Activated naive CD8-positive, alpha-beta T cell treated with anti-CD3 and anti-CD28 coated beads, Interleukin-2, amount 10 ng/mL, durations not matched to agents 7 days and 5 days (primary cell): ENCODE results near the gene GFRA1. TPM values are rescaled to one million over a fixed set of nuclear protein-coding genes. Genes with fewer than 3 reads are reported as not detected.

Experiments
- ATAC-seq: fragments of 150-1000 bp; cut with Tn5 transposase; one replicate; pipeline ENCODE4 v1.10.0; 2021; ENCODE audit warnings: low read depth, moderate library complexity
- POLR2A ChIA-PET: fragments of 350-600 bp; sonication (Branson Sonifier 250); formaldehyde crosslinking; loops from one replicate; lab custom pipeline; 2021; ENCODE audit warnings: antibody characterized with exemption; lab: Charles Lee
- DNase-seq: peaks from one replicate; pipeline ENCODE4 v3.0.0; 2021
- H3K27ac Mint-ChIP-seq: one replicate; pipeline ENCODE4 v1.8.0; 2022; ENCODE audit warnings: mild to moderate bottlenecking, mixed read lengths
- H3K27me3 Mint-ChIP-seq: one replicate; pipeline ENCODE4 v1.8.0; 2022; ENCODE audit warnings: mild to moderate bottlenecking, moderate library complexity, mixed read lengths
- H3K36me3 Mint-ChIP-seq: one replicate; pipeline ENCODE4 v1.8.0; 2021; ENCODE audit warnings: mild to moderate bottlenecking, mixed read lengths
- H3K4me1 Mint-ChIP-seq: one replicate; pipeline ENCODE4 v1.8.0; 2021; ENCODE audit warnings: mixed read lengths
- H3K4me3 Mint-ChIP-seq: one replicate; pipeline ENCODE4 v1.8.0; 2022; ENCODE audit warnings: mild to moderate bottlenecking, moderate library complexity, mixed read lengths
- H3K9me3 Mint-ChIP-seq: one replicate; pipeline ENCODE4 v1.8.0; 2021; ENCODE audit warnings: mixed read lengths
- total RNA-seq, 2 experiments: library from RNA; stranded (reverse); gene quantifications; one replicate each; pipeline ENCODE4 v1.2.3, GENCODE V29; 2021

The GFRA1 gene
- total RNA-seq, 2 experiments from 2014 or later, result not detected

DNA sequence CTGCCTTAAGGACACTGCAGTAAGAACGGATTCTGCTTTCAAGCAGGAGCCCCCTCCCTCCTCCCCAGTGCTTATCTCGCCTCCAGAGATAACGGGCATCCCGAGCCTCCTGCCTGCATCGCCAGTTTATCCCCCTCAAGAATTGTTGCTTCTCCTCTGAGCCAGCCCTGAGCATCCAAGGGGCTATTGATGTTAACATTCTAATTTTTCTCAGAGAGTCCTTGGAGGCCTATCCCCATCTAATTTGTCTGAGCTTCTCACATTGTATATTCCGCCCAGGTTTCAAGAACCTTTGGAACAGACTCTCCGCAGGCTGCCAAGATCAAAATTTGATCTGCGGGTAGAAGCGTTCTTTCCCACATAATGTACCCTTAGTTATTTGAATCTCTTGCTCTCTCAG lies 180.0 kb downstream of the GFRA1 start:
- Mint-ChIP-seq H3K27me3 (no peaks in the 10 kb centered on the region), H3K9me3 (no peaks in the 10 kb centered on the region), H3K4me1 (no peaks in the 10 kb centered on the region), H3K4me3 (no peak overlapping the region), H3K27ac (no peak overlapping the region), H3K36me3 (no peaks in the 10 kb centered on the region)
- ATAC-seq, result no peak
- DNase-seq, result no peak
- POLR2A ChIA-PET, result no interaction called here

DNA sequence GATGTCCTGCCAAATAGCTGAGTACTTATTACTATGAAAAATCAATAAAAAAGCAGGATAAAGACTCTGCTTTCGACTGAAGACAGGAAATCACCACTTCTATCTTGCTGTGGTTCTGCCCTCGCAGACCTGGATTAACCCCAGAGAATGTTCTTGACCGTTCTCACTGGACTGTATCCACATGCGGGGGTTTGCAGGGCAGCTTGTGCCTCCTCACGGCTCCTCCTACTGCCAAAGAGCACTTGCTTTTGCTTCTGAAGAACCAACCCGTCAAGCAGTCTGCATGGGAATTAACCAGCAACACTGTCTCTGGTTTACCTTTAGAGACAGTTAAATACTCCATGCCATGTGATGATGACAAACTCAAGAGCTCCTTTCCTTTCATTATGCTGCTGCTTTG lies 184.0 kb downstream of the GFRA1 start:
- no peak for DNase-seq
- Mint-ChIP-seq H3K9me3 (no peaks in the 10 kb centered on the region), H3K27ac (no peak overlapping the region), H3K36me3 (no peaks in the 10 kb centered on the region), H3K4me3 (no peak overlapping the region), H3K4me1 (no peaks in the 10 kb centered on the region), H3K27me3 (no peaks in the 10 kb centered on the region)
- POLR2A ChIA-PET, result no interaction called here
- ATAC-seq, result no peak

DNA sequence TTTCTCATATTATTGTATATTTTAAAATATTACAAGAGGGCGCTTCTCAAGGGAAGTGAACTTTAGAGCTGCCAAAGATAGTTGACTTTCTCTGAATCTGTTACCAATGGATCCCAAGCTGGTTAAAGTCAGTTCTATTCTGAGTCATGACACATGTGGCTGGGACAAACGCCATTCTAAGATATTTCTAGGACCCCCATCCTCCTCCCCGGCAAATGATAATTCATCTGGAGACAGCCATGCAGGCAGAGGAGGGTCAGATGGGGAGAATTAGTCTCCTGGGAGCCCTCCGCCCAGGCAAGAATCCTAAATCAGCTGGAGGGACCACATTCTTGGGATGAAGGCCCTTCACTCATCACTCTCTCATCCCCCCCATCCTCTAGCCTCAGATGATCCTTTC lies 187.7 kb downstream of the GFRA1 start:
- ATAC-seq (no peak), DNase-seq (no peak)
- Mint-ChIP-seq H3K4me3 (no peak overlapping the region), H3K4me1 (no peaks in the 10 kb centered on the region), H3K9me3 (no peaks in the 10 kb centered on the region), H3K36me3 (no peaks in the 10 kb centered on the region), H3K27ac (no peak overlapping the region), H3K27me3 (no peaks in the 10 kb centered on the region)
- POLR2A ChIA-PET, result no interaction called here

DNA sequence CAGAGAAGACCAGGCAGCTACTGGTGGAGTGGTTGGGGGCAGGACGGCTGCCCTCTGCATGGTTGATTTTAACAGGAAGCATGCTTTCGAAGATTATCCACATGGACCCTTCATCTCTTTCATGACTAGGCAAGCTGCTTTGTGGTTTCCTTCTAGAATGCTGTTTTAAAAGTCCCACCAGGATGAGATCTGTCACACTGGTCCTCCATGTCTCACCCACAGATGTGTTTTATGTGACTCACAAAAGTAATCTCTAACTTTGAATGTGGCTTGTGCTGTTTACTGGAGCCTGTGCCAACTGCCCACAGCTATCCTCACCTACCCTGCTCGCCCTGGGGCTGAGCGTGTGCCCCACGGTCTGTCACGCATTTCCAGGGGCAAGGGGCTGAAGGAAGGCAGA lies 188.8 kb downstream of the GFRA1 start:
- H3K36me3 Mint-ChIP-seq, result no peaks in the 10 kb centered on the region
- H3K4me1 Mint-ChIP-seq, result no peaks in the 10 kb centered on the region
- ATAC-seq (no peak), DNase-seq (no peak)
- H3K27me3 Mint-ChIP-seq, result no peaks in the 10 kb centered on the region
- POLR2A ChIA-PET, result no interaction called here
- no peak overlapping the region for H3K4me3 Mint-ChIP-seq
- no peaks in the 10 kb centered on the region for H3K9me3 Mint-ChIP-seq
- no peak overlapping the region for H3K27ac Mint-ChIP-seq

DNA sequence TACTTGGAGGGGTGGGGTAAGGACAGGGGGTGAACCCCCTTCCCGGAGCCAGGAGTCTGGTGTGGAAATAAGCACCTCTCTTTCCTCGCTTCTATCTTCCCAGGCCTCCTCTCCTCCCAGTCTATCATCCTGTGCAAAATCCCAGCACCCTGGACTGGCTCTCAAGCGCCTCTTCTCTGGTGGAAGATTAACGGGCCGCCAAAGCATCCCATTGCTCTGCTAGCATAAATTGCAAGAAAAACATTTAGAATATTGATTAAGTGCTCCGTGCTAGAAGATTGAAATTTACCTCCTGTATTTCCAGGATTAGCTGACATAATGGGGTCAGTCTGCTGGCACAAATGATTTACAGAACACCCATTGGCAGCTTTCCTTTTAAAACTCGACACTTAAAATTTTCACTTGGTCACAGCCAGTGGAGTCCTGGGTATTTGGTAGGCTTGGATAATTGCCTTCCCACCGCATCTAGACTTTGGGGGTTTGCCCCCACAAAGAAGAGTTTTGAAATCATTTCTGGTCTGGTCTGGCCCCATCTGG lies 189.7 kb downstream of the GFRA1 start:
- ATAC-seq, result no peak
- no peak overlapping the region for H3K4me3 Mint-ChIP-seq
- H3K9me3 Mint-ChIP-seq, result no peaks in the 10 kb centered on the region
- H3K4me1 Mint-ChIP-seq, result no peaks in the 10 kb centered on the region
- POLR2A ChIA-PET, result no interaction called here
- DNase-seq, result no peak
- H3K36me3 Mint-ChIP-seq, result no peaks in the 10 kb centered on the region
- H3K27me3 Mint-ChIP-seq, result no peaks in the 10 kb centered on the region
- H3K27ac Mint-ChIP-seq, result no peak overlapping the region

DNA sequence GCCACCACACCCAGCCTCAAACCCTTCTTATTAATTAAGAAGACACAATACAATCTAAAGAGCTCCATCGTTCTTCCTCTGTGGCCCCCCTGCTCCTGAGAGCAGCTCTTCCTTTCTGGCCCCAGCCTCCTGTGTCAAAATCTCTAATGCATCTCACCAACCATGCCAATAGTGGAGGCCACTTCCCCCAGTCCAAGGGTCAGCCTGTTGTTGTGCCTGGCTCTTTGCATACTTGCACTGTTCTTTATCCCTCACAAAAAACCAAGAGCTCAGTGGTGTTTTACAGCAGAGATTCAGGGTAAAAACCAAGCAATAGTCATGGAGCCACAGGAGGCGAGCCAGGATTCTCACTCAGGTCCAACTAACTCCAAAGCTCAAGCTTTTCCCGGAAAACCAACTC lies 190.2 kb downstream of the GFRA1 start:
- Mint-ChIP-seq H3K9me3 (no peaks in the 10 kb centered on the region), H3K27me3 (no peaks in the 10 kb centered on the region), H3K36me3 (no peaks in the 10 kb centered on the region), H3K27ac (no peak overlapping the region), H3K4me3 (no peak overlapping the region), H3K4me1 (no peaks in the 10 kb centered on the region)
- DNase-seq, result no peak
- POLR2A ChIA-PET, result no interaction called here
- ATAC-seq, result no peak

DNA sequence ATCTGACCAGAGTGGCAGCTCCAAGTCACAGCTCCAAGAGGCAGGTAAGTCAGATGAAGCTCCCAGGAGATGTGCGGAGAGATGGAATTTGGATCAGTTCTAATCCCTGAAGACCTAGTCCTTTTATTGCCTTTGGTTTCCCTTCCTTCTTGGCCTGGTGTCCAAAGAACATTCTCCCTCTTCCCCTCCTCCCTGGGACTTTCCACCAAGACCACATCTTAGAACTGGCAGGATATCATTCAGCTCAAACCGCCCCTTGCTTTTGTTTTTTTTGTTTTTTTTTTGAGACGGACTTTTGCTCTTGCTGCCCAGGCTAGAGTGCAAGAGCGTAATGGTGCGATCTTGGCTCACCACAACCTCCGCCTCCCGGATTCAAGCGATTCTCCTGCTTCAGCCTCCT lies 190.8 kb downstream of the GFRA1 start:
- Mint-ChIP-seq H3K4me3 (no peak overlapping the region), H3K4me1 (no peaks in the 10 kb centered on the region), H3K9me3 (no peaks in the 10 kb centered on the region), H3K36me3 (no peaks in the 10 kb centered on the region), H3K27ac (no peak overlapping the region), H3K27me3 (no peaks in the 10 kb centered on the region)
- no peak for ATAC-seq
- POLR2A ChIA-PET, result no interaction called here
- DNase-seq, result no peak

DNA sequence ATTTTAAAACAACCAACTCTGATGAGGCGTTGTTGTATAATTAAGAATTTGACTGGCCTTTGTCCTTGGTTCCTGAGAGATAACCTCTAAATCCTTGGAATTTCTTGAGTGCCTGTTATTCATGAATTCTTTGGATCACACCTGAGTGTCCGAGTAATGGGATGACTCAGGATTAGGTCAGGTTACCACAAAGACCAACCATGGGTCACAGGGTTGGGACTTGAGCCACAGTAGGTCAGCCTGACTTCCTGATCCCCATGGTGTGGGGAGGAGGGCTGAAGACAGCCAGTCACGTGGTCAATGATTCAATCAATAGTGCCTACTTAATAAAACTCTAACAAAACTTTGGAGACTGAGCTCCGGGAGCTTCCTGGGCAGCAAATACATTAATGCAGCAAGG lies 192.5 kb downstream of the GFRA1 start:
- POLR2A ChIA-PET, result no interaction called here
- Mint-ChIP-seq H3K4me3 (no peak overlapping the region), H3K9me3 (no peaks in the 10 kb centered on the region)

DNA sequence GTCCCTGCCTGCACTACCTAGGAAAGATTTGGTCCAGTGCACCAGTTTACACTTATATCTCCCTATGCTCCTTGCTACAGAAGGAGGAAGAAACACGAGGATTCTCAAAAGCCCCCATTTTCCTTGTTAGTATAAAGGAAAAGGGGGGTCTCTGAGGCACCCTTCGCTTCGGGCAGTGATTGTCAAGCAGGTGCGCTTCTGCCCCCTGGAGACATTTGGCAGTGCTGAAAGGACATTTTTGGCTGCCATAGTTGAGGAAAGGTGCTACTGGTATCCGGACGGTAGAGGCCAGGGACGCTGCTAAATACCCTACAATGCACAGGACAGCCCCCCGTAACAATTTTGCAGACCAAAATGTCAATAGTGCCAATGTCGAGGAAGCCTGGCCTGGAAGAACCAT lies 193.7 kb downstream of the GFRA1 start:
- no peaks in the 10 kb centered on the region for H3K4me1 Mint-ChIP-seq
- ATAC-seq (no peak), DNase-seq (no peak)
- H3K27ac Mint-ChIP-seq, result no peak overlapping the region
- H3K9me3 Mint-ChIP-seq, result no peaks in the 10 kb centered on the region
- H3K27me3 Mint-ChIP-seq, result no peaks in the 10 kb centered on the region
- H3K36me3 Mint-ChIP-seq, result no peaks in the 10 kb centered on the region
- no peak overlapping the region for H3K4me3 Mint-ChIP-seq
- POLR2A ChIA-PET, result no interaction called here

More for the DNA sequence above, 192.5 kb downstream of the GFRA1 start:
- no peak for DNase-seq
- Mint-ChIP-seq H3K36me3 (no peaks in the 10 kb centered on the region), H3K27ac (no peak overlapping the region), H3K27me3 (no peaks in the 10 kb centered on the region), H3K4me1 (no peaks in the 10 kb centered on the region)
- ATAC-seq, result no peak

DNA sequence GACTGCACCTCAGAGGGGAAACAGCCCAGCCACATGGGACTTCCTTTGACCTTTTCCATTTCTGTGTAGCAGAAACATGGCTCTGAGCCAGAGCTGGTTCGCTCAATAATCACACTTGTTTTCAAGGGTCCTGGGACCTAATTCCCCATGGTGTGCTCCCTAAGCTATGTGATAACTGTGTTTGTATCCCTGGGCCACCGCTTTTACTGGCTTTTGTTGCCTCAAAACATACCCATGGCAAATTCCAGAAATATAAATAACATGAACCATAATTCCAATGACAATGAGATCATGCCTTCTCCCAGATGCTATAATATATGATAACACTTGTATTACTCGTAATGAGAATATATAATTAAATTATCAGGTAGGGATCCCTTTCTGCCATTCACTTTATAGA lies 196.4 kb downstream of the GFRA1 start:
- H3K9me3 Mint-ChIP-seq, result no peaks in the 10 kb centered on the region
- POLR2A ChIA-PET, result no interaction called here

DNA sequence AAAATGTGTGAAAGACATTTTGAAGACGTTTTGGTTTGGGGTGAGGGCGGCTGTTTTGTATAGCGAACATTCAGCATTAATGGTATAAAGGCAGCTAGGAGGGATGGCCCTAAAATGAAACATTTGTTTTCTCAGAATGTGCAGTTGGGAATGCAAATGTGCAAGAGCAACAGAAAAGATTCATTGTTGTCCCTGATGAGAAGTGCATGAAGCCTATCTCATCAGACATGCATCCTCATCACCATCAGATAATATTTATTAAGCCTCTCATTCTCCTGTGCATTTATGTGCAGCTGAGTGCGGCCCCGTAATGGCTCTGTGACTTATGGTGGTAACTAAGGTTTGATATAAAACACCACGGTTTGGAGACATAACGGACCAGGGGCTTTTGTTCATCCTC lies 199.5 kb downstream of the GFRA1 start:
- Mint-ChIP-seq H3K9me3 (no peaks in the 10 kb centered on the region), H3K27ac (no peak overlapping the region), H3K4me1 (no peaks in the 10 kb centered on the region), H3K36me3 (no peaks in the 10 kb centered on the region), H3K27me3 (no peaks in the 10 kb centered on the region), H3K4me3 (no peak overlapping the region)
- POLR2A ChIA-PET, result no interaction called here
- ATAC-seq, result no peak
- no peak for DNase-seq

More for the DNA sequence above, 196.4 kb downstream of the GFRA1 start:
- Mint-ChIP-seq H3K4me3 (no peak overlapping the region), H3K27ac (no peak overlapping the region), H3K27me3 (no peaks in the 10 kb centered on the region), H3K36me3 (no peaks in the 10 kb centered on the region), H3K4me1 (no peaks in the 10 kb centered on the region)
- DNase-seq, result no peak
- no peak for ATAC-seq

DNA sequence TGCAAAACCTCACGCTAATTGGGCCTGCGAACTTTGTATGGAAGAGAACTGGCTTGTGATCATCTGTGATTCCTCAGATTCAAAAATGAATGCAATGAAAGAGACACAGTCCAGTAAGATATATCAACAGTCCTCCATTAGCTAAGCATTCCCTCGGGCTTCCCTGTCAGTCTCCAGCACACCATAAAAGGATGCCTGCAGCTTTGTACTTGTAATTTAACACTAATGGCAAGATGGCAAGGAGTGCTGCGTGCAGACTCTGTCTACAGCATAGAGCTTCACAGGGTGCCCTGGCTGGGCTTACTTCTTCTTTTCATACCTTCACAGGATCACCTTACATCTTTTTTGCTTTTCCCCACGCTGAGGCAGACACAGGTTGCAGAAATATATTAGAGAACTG lies 200.0 kb downstream of the GFRA1 start:
- Mint-ChIP-seq H3K27me3 (no peaks in the 10 kb centered on the region), H3K36me3 (no peaks in the 10 kb centered on the region), H3K27ac (no peak overlapping the region), H3K4me1 (no peaks in the 10 kb centered on the region), H3K9me3 (no peaks in the 10 kb centered on the region), H3K4me3 (no peak overlapping the region)
- DNase-seq (no peak), ATAC-seq (no peak)
- POLR2A ChIA-PET, result no interaction called here

DNA sequence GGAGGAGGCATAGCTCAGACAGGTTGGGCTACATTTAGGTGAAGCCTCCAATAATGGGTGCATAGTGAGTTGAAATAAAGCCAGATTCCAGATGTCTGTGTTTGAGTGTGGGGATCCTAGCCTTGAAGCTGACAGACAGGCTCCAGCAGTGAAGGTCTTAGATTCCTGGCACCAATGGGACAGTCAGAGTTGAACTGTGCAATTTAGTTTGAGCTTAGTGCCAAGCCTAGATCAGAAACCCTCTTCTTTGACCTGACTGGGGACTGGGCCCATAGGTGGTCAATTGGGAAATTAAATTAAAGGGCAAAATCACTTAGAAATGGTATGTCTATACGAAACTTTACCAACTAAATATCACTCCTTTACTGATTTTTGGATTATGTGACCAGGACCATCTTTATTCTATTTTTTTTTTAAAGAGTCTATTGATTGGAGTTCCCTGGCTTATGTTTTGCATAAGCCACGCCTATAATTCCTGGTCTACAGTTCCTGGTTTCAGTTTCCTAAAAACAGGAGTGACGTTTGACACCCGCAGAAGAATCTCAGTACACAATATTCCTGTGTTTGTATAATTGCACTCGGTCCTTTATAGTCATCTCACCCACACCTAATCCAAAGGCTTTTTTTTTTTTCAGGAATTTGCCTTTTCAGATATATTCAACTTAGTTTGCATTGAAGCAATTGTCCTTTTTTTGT lies 201.4 kb downstream of the GFRA1 start:
- no peaks in the 10 kb centered on the region for H3K27me3 Mint-ChIP-seq
- H3K9me3 Mint-ChIP-seq, result no peaks in the 10 kb centered on the region
- ATAC-seq, result no peak
- POLR2A ChIA-PET, result no interaction called here
- no peak overlapping the region for H3K4me3 Mint-ChIP-seq
- no peaks in the 10 kb centered on the region for H3K4me1 Mint-ChIP-seq
- H3K27ac Mint-ChIP-seq, result no peak overlapping the region
- H3K36me3 Mint-ChIP-seq, result no peaks in the 10 kb centered on the region
- no peak for DNase-seq

DNA sequence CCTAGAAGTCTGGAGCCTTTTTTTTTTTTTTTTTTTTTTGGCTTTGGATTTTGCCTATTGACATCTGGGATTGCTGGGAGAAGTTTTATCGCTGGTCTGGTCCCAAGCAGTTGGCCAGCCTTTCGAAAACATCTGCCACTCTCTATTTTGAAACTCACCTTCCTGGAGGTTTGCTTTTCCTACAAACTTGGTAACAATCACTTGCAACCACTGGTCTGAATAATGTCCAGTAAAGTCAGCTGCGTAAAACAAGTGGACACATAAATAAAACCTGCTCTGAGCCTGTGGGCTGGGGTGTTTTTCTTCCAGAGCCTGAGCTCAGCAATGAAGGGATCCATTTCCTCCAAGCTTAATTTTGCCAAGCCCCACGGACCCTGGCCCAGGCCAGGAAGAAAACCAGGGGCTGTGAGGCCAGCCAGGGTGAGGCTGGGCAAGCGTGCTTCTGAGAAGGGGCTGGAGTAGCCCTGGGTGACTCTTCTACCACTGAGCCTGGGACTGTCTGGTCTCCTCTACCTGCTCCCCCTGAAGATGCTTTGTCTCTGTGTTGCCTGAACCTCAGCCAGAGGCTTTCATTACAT lies 202.2 kb downstream of the GFRA1 start:
- H3K27me3 Mint-ChIP-seq, result no peaks in the 10 kb centered on the region
- no peak overlapping the region for H3K4me3 Mint-ChIP-seq
- no peaks in the 10 kb centered on the region for H3K9me3 Mint-ChIP-seq
- H3K36me3 Mint-ChIP-seq, result no peaks in the 10 kb centered on the region
- no peaks in the 10 kb centered on the region for H3K4me1 Mint-ChIP-seq
- ATAC-seq (no peak), DNase-seq (no peak)
- POLR2A ChIA-PET, result no interaction called here
- H3K27ac Mint-ChIP-seq, result no peak overlapping the region
